ENCODE data around the gene NAA50.

The NAA50 gene

DNA sequence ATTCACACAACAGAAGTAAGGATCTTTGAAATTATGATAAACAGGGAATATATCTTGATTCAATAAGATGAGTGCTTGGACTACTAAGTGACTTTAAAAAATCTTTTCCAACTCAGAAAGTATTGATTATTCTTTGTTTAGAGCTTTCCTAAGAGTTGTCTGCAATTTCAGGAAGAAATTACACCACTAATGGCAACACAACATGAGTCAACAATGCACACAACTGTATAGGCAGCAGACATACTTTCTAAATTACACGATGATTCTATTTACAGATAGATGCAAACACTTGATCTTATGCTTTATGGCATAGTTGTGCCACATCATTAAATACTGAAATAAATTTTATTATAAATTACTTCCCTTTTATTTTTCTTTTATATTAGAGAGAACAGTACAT, 4.4 kb downstream of the NAA50 start:
- DNase-seq, result no peak

DNA sequence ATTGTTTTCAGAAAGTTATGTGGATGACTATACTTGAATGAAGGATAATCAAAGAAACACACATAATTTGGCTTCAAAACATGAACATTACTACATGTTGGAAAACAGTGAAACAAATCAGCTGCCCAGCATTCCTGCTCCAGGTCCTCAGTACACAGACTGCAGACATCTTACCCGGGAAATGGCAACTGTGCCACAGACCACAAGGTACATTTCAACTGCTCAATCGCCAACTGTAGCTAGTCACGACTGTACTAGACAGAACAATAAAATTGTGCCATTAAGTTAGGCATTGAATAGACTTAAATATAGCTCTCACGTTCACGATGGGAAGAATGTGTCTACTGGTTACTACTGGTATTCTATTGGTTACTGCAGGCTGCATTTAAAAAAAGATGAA, 5.0 kb downstream of the NAA50 start:
- DNase-seq, result no peak

DNA sequence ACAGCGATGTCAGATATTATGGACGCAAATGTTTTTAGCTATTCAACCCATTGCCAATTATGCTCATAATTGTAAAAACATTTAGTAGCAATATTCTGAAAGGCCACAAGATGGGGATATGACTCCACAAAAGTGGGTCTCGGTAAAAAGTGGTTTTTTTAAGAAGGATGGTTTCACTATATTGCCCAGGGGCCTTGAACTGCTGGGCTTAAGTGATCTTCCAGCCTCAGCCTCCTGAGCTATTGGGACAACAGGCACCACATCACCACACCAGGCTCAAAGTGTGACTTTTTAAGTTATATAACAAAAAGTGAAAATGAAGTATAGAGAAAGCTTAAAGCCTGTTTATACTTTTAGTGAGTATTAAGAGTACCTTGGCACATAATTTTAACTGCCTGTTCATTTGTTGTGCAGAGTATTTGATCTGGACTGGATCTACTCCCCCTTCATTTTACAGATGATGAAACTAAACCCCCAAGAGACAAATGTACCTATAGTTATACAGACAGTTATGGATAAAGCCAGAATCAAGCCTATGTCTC, 9.4 kb downstream of the NAA50 start:
- peak; percentile 39 for DNase-seq

DNA sequence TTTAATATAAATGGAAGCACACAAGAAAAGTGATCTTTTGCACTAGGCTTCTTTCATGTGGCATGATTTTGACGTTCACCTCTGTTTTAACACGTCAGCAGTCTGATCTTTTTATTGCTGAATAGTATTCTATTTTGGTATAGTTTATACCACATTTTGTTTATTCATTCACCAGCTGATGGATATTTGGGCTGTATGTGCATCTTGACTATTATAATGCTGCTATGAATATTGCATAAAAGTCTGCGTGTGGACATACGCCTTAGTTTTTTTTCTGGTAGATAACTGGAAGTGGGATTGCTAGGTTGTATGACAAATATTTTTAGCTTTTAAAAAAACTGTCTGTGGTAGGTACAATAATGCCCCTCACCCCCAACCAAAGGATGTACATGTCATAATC, 14.4 kb downstream of the NAA50 start:
- DNase-seq, result no peak

DNA sequence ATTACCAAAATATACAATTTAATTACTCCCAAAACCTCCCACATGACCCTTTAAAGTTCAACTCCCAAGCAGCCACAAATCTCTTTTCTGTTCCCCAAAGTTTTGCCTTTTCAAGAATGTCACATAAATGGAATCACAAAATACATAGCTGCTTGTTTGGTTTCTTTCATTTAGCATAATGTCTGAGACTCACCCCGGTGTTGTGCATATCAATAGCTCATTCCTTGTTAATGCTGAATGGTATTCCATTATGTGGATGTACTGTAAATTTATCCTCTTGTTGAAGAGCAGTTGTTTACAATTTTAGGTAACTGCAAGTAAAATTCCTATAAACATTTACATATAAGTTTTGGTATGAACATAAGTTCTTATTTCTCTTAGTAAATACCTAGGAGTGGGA, 15.5 kb downstream of the NAA50 start:
- no peak for DNase-seq

DNA sequence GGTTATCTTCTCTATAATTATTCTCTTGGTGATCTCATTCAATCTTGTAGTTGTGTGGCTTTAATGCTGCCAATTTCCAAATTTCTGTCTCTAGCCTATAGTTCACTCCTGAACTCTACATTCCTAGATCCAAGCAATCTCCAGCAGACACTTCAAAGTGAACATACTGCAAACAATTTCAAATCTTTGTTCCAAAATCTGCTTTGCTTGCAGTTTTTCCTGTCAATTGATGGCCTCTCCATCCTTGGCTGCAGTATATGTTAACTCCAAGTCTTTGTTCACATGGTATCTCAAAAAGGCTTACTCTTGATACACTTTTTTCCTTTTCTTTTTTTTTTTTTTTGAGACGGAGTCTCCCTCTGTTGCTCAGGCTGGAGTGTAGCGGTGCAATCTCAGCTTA, 17.4 kb downstream of the NAA50 start:
- DNase-seq, result no peak

DNA sequence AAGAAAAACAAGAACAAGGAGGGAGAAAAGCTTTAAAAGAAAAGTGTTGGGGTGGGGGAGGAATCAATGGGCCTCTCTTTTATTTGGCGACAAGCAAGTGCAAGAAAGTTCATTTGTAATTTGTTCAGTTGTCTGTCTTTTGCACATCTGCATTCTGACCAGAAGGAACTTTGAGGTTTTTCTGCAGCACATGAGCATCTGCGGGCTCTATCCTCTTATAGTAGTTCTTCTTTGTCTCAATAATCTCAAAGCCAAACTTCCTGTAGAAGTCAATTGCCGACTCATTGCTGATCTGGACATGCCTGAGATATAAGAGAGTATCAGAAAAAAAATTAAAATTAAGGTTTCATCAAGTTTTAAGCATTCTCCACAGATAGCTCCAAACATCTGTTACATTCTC, 24.4 kb downstream of the NAA50 start:
- DNase-seq, result no peak

DNA sequence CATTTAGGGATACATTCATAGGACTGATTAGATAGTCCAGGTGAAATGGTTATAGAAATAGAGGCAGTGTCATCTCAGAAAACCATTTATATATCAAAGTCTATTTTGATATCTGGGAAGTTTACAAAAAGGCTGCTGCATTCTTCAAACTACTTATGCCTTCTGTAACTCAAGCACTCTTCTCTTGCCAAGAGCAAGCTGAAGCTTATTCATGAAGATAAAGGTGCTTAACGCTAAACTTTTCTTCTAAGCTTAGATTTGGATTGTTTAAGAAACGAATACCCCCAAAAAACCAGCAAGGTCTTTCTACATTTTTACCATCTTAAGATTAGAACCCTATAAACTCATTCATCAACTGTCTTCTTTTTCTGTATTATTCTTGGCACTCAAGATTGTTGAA, 26.3 kb downstream of the NAA50 start:
- DNase-seq, result no peak

DNA sequence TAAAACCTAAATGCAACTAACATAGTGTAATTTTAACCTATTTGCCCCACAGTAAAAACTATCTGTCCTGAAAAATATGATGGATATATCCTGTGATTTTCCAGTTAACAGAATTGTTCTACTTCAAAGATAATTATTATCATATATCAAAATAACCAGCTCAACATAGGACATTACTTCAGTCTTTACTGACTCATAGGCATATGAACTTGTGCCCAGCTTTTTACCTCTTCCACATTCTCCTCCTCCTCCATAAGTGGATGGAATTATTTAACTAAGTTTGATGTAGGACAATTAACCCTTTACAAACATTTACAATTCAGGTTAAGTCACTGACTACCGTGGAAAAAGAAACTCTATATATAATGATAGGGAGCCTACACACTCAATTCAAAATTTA, 26.8 kb downstream of the NAA50 start:
- no peak for DNase-seq

DNA sequence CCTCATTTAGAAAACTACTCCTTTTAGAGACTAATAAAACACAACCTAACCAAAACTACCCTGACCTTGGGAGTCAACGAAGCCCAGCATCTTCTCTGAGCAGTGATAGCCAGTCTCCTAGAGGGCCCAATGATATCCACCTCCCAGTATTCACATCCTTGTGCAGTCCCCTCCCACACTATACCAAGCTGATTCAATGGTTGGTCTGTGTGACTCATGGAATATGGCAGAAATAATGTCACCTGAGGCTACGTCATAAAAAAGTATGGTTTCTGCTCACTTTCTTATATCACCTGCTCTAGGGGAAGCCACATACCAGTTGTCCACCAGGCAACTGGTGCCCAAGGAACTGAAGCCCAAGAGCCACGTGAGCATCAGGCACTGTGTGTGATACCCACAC, 28.2 kb downstream of the NAA50 start:
- DNase-seq, result no peak

DNA sequence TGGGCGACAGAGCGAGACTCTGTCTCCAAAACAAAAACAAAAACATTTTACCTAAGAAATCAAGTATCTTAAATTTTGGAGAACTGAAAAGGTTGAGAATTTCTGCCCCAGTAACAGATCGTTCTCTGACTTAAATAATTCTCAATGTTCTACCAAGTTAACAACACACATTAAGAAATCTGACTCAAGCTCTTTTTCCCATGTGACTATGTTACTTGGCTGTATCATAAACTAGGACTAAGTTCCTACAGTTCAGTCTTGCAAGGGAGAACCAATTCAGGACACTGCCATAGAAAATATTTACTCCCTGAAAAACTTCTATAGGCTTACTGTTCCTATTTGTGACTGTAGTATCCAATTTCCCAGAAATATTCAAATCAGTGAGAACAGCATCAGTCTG, 28.7 kb downstream of the NAA50 start:
- no peak for DNase-seq

DNA sequence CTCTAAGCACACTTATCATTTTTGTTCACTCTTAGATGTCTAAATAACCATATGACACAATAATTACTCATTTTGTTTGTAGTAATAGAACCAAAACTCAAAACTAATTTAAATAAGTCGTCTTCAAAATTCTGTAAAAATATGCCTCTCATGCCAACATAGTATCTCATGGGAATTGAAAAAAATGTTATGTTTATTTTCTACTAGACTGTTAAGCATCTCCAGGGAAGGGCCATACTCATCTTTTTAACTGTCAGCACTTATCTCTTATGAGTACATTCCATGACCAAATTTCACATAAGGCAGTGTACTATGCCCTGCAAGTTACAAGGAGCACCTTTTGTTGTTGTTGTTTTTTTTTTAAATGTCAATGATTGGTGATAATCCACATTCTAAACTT, 31.3 kb downstream of the NAA50 start:
- DNase-seq, result no peak

DNA sequence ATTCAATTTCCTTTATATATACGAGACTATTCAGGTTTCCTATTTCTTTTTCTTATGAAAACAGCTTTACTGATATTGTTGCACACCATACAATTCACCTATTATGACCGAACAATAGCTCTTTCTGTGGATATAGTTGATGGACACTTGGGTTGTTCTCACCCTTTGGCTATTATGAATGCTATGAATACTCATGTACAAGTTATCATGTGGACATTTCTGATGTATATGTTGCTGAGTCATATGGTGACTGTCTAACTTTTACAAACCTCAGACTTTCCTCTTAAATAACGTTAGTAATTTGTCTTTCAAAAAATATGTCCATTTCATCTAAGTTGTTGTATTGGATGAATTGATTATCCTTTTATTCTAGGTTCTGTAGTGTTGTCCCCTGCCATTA, 33.9 kb downstream of the NAA50 start:
- no peak for DNase-seq

DNA sequence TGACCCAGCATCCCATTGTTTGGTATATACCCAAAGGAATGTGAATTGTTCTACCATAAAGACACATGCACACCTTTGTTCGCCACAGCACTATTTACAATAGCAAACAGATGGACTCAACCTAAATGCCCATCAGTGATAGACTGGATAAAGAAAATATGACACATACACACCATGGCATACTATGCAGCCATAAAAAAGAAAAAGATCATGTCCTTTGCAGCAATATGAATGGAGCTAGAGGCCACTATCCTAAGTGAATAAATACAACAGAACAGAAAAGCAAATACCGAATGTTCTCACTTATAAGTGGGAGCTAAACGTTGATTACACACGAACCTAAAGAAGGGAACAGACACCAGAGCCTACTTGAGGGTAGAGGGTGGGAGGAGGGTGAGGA, 38.2 kb downstream of the NAA50 start:
- DNase-seq, result no peak

DNA sequence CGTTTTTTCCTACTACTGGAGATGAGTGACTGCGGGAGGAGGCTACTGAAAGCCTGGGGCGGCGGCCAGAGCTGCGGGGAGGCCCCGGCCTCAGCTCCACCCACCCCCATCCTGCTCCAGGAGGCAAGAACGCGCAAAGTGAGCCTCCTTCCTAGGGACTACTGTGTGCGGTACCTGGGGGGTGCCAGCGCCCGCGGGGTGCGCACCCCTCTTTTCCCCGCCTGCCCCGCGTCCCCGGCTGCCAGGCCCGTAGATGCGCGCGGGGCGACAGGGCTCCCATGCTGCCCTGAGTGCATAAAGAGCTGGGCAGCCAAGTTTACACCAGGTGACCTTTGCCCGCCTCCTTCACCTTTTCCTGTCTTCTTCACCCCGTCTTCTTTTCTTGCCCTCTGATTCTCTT, 47.1 kb downstream of the NAA50 start:
- DNase-seq, result no peak

DNA sequence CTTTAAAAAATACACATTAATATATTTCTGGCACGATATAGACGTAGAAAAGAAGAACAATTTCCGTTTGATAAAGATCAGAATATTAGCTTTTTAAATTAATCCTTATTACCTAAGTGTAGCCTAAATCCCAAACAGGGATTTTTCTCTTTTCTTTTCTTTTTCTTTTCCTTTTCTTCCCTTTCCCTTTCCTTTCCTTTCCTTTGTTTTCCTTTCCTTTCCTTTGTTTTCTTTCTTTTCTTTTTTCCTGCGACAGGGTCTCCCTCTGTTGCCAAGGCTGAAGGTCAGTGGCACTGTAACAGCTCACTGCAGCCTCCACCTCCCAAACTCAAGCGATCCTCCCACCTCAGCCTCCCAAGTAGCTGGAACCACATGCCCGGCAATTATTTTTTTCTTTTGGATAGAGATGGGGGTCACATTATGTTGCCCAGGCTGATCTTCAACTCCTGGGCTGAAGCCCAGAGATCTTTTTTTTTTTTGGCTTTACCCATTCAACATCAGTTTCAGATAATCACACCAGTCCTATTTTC, 47.8 kb downstream of the NAA50 start:
- no peak for DNase-seq

DNA sequence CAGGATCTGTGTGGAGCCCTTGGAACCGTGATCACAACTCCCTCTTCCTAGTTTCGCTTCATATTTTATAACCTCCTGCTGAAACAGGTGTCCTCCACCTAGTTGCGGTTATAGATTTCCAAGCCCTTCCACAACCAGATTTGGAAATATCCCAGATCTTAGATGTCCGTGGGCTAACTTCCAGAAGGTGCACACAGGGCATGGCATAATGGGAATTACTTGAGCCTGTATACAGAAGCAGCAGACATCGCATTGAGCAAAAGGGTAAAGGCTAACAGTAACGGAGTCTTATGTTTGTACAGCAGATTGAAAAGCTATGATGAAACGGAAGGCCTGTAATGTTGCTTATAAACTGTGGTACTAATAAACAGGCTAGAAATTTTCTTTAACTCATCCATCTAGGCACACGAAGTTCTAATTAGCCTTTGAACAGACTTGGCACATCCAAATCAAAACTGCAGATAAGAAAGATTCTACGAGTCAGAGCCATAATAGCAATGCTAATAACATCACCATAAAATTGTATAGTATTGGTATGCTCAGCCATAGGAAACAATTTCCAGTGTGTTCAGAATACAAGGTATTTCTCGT, 48.5 kb downstream of the NAA50 start:
- no peak for DNase-seq

DNA sequence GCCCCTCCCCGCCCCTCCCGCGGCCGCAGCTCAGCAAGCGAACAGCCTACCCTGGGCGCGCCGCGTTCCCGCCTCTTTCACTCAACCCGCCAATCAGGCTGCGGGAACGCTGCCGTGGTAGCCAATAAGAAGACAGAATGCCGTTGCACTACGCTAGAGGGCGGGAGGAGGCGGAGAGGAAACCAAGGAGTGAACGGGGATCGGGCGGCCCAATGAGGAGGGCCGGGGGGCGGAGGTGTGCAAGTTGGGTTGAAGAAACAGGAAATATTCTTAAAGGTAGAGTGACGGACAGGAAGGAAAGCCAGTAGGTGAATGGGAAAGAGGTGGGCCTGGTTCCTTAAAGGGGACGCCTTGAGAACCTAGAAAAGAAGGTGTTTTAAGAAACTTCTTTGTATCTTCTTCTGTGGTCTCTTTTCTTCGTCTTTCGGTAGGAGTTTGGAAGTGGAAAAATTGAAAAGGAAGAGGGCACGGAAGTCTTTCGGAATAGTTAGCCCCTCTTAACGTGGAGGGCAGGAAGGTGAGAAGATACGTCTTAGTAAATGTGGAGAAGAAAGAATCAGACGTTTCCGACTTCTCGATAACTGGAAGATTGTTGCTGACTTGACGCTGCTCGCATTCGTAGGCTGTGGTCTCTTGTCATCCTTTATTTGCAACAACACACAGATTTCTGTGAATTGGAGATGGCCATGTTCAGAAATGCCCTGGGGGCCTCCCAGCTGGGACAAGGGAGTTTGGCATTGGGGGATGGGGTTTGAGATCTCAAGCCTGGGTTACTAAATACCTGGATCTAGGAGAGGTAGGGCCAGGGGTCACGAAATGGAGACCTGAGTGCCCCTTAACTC, 49.2 kb downstream of the NAA50 start:
- DNase-seq, result peak; percentile 100

DNA sequence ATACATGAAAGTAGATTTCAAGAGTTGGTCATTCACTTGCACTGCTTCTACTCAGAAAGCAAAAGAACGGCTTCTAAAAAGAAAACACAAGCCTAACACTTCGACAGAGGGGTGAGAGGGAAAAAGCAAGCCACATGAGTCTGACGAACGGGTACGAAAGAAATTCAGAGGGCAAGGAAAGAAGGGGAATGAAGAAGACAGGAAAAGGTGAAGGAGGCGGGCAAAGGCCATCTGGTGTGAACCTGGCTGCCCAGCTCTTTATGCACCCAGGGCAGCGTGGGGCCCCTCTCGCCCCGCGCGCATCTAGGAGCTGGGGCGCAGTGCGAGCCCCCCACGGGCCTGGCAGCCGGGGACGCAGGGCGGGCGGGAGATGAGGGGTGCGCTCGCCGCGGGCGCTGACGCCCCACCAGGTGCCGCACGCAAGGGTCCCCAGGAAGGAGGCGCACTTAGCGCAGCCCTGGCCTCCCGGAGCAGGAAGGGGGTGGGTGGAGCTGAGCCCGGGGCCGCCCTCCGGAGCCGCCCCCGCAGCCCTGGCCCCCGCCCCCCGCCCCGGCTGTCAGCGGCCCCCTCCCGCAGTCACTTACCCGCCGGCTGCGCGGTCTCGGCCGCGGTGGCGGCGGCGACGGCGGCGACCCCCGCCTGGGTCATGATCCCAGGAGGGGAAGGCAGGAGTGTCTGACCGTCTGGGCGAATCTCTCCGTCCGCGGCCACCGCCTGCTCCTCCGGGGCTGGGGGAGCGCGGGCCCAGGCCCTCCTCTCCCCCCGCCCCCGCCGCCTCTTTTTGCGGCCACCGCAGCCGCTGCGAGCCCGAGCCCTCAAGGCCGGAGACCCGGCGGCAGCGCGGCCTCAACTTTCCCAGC, 50.0 kb downstream of the NAA50 start, which contains the start of gene USF3:
Gene USF3 (minus strand): TSS at position 857 of the 860 bp plus-strand sequence. CDS start 21,764 bp downstream, outside the sequence.
- DNase-seq, result peak; percentile 81

DNA sequence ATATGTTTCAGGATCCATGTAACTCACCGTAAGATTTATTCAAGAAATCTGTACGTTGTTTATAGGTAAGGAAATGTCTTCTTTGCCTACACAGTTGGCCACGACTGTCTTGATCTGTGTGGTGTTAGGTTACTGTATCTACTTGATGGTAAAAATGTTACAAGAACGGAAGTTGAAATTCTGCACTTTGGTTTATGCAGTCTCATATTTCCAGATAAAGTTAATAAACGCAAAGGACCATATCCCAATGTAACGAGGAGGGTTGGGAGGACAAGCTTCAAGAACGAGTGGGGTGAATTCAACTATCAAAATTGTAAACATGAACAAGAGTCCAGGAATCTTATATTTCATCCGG, 50.6 kb downstream of the NAA50 start:
- DNase-seq, result no peak

DNA sequence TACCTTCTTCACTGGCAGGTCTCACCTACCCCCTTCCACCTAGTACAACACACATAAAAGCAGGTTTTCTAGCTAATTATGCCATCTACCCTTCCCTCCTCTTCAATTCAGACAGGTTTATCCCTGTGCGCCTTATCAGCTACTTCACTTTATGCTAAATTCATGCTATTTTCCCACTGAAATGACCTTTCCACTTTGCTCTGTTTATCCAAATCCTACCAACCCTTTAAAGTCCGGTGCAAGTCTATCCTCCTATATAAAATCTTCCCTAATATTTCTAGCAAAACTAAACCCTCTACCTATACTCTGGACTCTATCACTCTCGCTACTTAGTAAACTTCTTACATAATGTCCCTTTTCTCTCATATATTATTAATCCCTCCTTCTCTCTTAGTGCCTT, 55.6 kb downstream of the NAA50 start:
- DNase-seq, result no peak

DNA sequence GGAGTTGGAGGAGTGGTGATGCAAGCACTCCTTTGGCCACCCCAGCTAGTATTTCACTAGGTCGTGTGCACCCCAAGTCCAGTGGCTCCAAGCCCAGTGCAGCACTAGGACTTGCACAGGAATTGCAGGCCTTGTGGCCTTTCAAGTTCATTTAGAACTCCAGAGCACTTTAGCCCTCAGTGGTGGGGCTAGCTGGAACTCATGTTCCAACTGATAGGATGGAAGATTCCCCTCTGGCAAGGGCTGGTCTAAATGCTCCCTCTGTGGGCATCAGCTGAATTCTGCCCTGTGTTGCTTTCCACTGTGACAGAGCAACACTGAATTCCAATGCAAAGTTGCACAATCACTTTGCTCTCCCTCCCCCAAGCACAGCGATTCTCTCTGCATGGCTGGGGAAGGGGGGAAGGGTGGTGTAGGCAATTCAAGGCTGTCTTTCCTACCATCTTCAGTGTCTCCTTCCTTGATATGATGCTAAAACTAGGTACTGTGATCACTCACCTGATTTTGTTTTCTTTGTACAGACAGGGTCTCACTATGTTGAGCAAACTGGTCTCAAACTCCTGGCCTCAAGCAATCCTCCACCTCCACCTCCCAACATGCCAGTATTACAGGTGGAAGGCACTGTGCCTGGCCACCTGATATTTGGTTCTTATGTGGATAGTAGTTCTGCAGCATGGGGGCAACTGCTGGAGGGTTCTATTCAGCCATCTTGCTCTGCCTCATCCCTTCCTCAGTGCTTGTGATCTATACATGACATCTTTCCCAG, 59.9 kb downstream of the NAA50 start:
- no peak for DNase-seq

DNA sequence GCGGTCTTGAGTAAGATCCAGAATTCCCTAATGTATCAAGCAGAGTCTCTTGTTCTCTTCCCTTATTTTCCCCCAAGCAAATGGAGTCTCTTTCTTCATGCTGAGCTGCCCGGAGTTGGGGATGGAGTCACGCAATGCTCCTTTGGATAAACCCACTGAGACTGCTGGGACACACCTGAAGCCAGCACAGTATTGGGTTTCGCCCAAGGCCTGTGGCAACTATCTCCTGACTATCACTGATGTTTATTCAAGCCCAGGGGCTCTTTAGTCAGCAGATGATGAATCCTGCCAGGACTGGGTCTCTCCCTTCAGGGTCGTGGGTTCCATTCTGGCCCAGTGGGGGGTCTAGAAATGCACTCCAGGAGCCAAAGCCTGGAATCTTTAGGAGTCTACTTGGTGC, 60.9 kb downstream of the NAA50 start:
- no peak for DNase-seq
